GM23338 (cell line): ENCODE data around the gene NEK11. TPM values are rescaled to one million over a fixed set of nuclear protein-coding genes. Genes with fewer than 3 reads are reported as not detected.

Source experiments
- ATAC-seq: fragments of 200-7000 bp; cut with Tn5 transposase; 3 replicates; pipeline ENCODE4 v1.9.1; 2020
- DNase-seq: peaks from one replicate; pipeline ENCODE4 v3.0.0-alpha.2; 2015; ENCODE audit warnings: low spot score
- H2AFZ ChIP-seq: fragments of 200-600 bp; sonication (generic); 2 replicates; pipeline ENCODE4 v1.8.0; 2016; ENCODE audit warnings: antibody characterized with exemption, mild to moderate bottlenecking, moderate library complexity
- H3F3A ChIP-seq: fragments of 200-600 bp; sonication (generic); replicated peaks from 2 replicates; pipeline ENCODE4 v1.8.0; 2017; ENCODE audit warnings: antibody characterized with exemption, mixed run types, low read depth
- H3K27ac ChIP-seq: fragments of 200-600 bp; sonication (generic); 2 replicates; pipeline ENCODE4 v1.6.1; 2016; ENCODE audit warnings: low read depth
- H3K27me3 ChIP-seq: fragments of 200-600 bp; sonication (generic); 2 replicates; pipeline ENCODE4 v1.8.0; 2016; ENCODE audit warnings: mild to moderate bottlenecking, mixed run types, moderate library complexity; ENCODE audit not compliant: insufficient read depth
- H3K36me3 ChIP-seq: fragments of 200-600 bp; sonication (generic); 2 replicates; pipeline ENCODE4 v1.8.0; 2016; ENCODE audit warnings: mild to moderate bottlenecking; ENCODE audit not compliant: insufficient read depth
- H3K4me1 ChIP-seq: fragments of 200-600 bp; sonication (generic); 2 replicates; pipeline ENCODE4 v1.8.0; 2016; ENCODE audit warnings: mild to moderate bottlenecking, moderate library complexity; ENCODE audit not compliant: insufficient read depth
- H3K4me2 ChIP-seq: fragments of 200-600 bp; sonication (generic); 2 replicates; pipeline ENCODE4 v1.7.1; 2017; ENCODE audit warnings: mixed run types
- H3K4me3 ChIP-seq: fragments of 200-600 bp; sonication (generic); 2 replicates; pipeline ENCODE4 v1.6.1; 2016; ENCODE audit warnings: mixed run types
- H3K79me2 ChIP-seq: fragments of 200-600 bp; sonication (generic); replicated peaks from 2 replicates; pipeline ENCODE4 v1.8.0; 2017; ENCODE audit warnings: mild to moderate bottlenecking; ENCODE audit not compliant: insufficient read depth
- H3K9me2 ChIP-seq: fragments of 200-600 bp; sonication (generic); 2 replicates; pipeline ENCODE4 v1.8.0; 2017; ENCODE audit not compliant: insufficient read depth
- H4K20me1 ChIP-seq: fragments of 200-600 bp; sonication (generic); replicated peaks from 2 replicates; pipeline ENCODE4 v1.8.0; 2017; ENCODE audit warnings: mild to moderate bottlenecking; ENCODE audit not compliant: insufficient read depth
- H3K27ac Mint-ChIP-seq: 2 replicates; pipeline ENCODE4 v1.8.0; 2020; ENCODE audit warnings: inconsistent platforms, mild to moderate bottlenecking, moderate library complexity, mixed read lengths
- H3K27me3 Mint-ChIP-seq: 3 replicates; pipeline ENCODE4 v1.8.0; 2022; ENCODE audit warnings: low read depth, mild to moderate bottlenecking, moderate library complexity, mixed read lengths, inconsistent platforms; ENCODE audit not compliant: insufficient read depth, poor library complexity
- H3K36me3 Mint-ChIP-seq: 3 replicates; pipeline ENCODE4 v1.8.0; 2021; ENCODE audit warnings: low read depth, mild to moderate bottlenecking, inconsistent platforms, moderate library complexity, mixed read lengths
- H3K4me1 Mint-ChIP-seq: 3 replicates; pipeline ENCODE4 v1.8.0; 2020; ENCODE audit warnings: mild to moderate bottlenecking, inconsistent platforms, mixed read lengths
- H3K4me3 Mint-ChIP-seq: 3 replicates; pipeline ENCODE4 v1.8.0; 2021; ENCODE audit warnings: moderate library complexity, mild to moderate bottlenecking, inconsistent platforms, mixed read lengths
- H3K9me3 Mint-ChIP-seq: 3 replicates; pipeline ENCODE4 v1.8.0; 2020; ENCODE audit warnings: moderate library complexity, mild to moderate bottlenecking, inconsistent platforms, mixed read lengths
- CREB1 ChIP-seq: fragments of 250-450 bp; sonication (Bioruptor Pico); IDR thresholded peaks from 2 replicates; pipeline ENCODE4 v1.5.0; 2020; ENCODE audit warnings: low read depth, mild to moderate bottlenecking, moderate library complexity
- ETS1 ChIP-seq: IDR thresholded peaks from 2 replicates; pipeline ENCODE4 v1.6.1; 2016; ENCODE audit warnings: antibody characterized with exemption
- EZH2 ChIP-seq: fragments of 200-600 bp; sonication (generic); IDR thresholded peaks from one replicate; pipeline ENCODE4 v1.8.0; 2017; ENCODE audit warnings: antibody characterized with exemption, mild to moderate bottlenecking, low read depth; ENCODE audit not compliant: unreplicated experiment
- NANOG ChIP-seq: IDR thresholded peaks from 2 replicates; pipeline ENCODE4 v1.6.1; 2016; ENCODE audit warnings: antibody characterized with exemption, borderline replicate concordance
- STAT1 ChIP-seq: IDR thresholded peaks from one replicate; pipeline ENCODE4 v1.6.1; 2016; ENCODE audit warnings: antibody characterized with exemption; ENCODE audit not compliant: unreplicated experiment
- ZNF331 ChIP-seq: fragments of 250-450 bp; sonication (Bioruptor Pico); IDR thresholded peaks from 2 replicates; pipeline ENCODE4 v1.5.0; 2020; ENCODE audit warnings: low read depth, mild to moderate bottlenecking, moderate library complexity
- ZNF462 ChIP-seq: fragments of 250-450 bp; sonication (Bioruptor Pico); IDR thresholded peaks from 2 replicates; pipeline ENCODE4 v1.5.0; 2020; ENCODE audit warnings: mild to moderate bottlenecking, moderate library complexity
- polyA plus RNA-seq: library from polyadenylated mRNA; unstranded; fragments of >200 nt; fragmentation: Nextera tagmentation; extraction: Ambion mirVana; gene quantifications from 2 replicates; pipeline ENCODE4 v1.2.1, GENCODE V29; 2016
- total RNA-seq: library from RNA; depleted of rRNA; stranded (reverse); fragments of >200 nt; shearing (Covaris generic); gene quantifications from 2 replicates; pipeline ENCODE4 v1.2.3, GENCODE V29; 2014

NEK11 gene
- total and polyA plus RNA-seq, 2 experiments from 2014 or later = 0.80 to 1.1 TPM

GRCh38 chr3:131350506-131350905 is 323.8 kb downstream of the NEK11 start:
- Histone ChIP-seq H3K4me2 (no peak overlapping the region), H3K79me2 (no peaks in the 10 kb centered on the region), H2AFZ (no peak overlapping the region), H3K27me3 (no peaks in the 10 kb centered on the region), H3K9me2 (0 out of 2 replicates have a peak, but pooled peaks cover 4% of the 10 kb centered on the region), H3K36me3 (no peaks in the 10 kb centered on the region), H4K20me1 (no peaks in the 10 kb centered on the region), H3K27ac (no peak overlapping the region), H3F3A (no peaks in the 10 kb centered on the region), H3K4me3 (no peak overlapping the region), H3K4me1 (peaks cover 19% of the 10 kb centered on the region)
- Mint-ChIP-seq H3K4me1 (peaks cover 31% of the 10 kb centered on the region), H3K27me3 (no peaks in the 10 kb centered on the region), H3K4me3 (no peak overlapping the region), H3K27ac (peak overlapping the region; percentile 37; the same call in 1 of the 2 replicates), H3K9me3 (no peaks in the 10 kb centered on the region; the same call in 2 of the 3 replicates), H3K36me3 (no peaks in the 10 kb centered on the region)
- TF ChIP-seq CREB1 (CRISPR knock-in tag) = no peak
- no peak for TF ChIP-seq EZH2
- TF ChIP-seq ETS1 = no peak
- ATAC-seq = no peak
- DNase-seq = no peak

DNA sequence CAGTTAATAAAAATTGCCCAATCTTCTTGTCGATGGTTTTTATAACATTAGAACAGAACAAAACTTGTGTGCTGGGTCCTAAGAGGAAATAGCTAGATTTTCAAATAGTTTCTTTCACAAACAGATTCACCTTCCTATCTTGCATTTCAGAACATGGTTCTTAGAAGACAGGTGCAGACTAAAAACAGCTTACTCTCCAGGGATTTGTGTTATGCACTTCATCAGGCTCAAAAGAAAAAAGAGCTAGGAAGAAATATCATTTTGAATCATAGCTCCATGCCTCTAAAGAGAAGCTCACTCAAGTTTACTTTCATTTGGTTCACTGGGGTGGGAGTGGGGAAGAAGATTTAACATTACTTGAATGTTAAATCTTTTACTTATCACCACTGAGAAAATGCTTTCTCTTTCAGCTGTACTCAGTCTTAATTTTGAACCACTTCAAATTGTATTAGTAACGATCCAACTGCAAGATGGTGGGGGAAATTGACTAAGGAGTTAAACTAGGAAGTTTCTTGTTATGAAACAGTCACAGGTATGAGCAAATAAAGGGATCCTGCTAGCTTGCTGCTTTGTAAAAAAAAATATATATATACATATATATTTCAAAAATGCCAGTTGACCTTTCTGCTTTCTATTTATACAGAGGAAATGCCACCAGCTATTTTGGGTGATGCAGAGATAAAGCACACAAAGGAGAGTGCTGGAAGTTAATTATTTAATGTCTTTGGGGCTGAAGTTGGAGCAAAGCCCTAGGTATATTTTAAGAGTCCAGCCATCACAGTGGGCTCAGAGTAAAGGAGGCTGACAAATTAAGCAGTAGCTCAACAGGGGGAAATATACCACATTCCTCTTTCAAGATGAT is 326.6 kb downstream of the NEK11 start:
- H3K9me2 ChIP-seq = no peaks in the 10 kb centered on the region
- no peaks in the 10 kb centered on the region for H3K36me3 ChIP-seq
- H4K20me1 ChIP-seq = no peaks in the 10 kb centered on the region
- no peaks in the 10 kb centered on the region for H3K27me3 ChIP-seq
- Mint-ChIP-seq H3K4me1 (peaks cover 31% of the 10 kb centered on the region), H3K27me3 (no peaks in the 10 kb centered on the region), H3K9me3 (no peaks in the 10 kb centered on the region), H3K4me3 (no peak overlapping the region), H3K36me3 (no peaks in the 10 kb centered on the region), H3K27ac (no peak overlapping the region; the same call in 1 of the 2 replicates)
- no peak overlapping the region for H3K4me2 ChIP-seq
- H3K79me2 ChIP-seq = no peaks in the 10 kb centered on the region
- no peak for ATAC-seq
- no peak overlapping the region for H3K27ac ChIP-seq
- H3F3A ChIP-seq = no peaks in the 10 kb centered on the region
- no peak overlapping the region for H2AFZ ChIP-seq
- H3K4me3 ChIP-seq = no peak overlapping the region
- no peak for DNase-seq
- H3K4me1 ChIP-seq = peaks cover 19% of the 10 kb centered on the region
- no peak for TF ChIP-seq ZNF331 (CRISPR knock-in tag)
- no peak for TF ChIP-seq EZH2
- TF ChIP-seq NANOG = no peak
- no peak for TF ChIP-seq STAT1

DNA sequence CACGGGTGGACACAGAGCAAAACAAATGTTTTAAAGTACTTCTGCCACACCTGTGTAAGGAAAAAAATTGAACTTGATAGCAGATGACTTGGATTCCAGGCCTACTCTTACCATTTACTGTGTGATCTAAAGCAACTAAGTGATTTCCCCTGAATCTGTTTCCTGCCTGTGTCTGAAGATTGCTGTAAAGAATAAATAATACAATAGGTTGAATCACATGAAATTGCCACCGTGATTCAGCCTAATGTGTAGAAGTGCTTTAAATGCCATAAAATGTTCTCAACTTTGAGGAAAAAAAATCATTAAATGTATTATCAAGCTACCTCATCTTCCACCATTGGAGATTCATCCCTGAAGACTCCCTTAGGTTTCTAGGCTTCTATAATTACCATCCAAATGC is 327.3 kb downstream of the NEK11 start:
- Histone ChIP-seq H3K4me3 (no peak overlapping the region), H3K9me2 (no peaks in the 10 kb centered on the region), H3F3A (no peaks in the 10 kb centered on the region), H4K20me1 (no peaks in the 10 kb centered on the region), H3K4me1 (peaks cover 19% of the 10 kb centered on the region), H2AFZ (no peak overlapping the region), H3K27ac (no peak overlapping the region), H3K79me2 (no peaks in the 10 kb centered on the region), H3K4me2 (no peak overlapping the region), H3K36me3 (no peaks in the 10 kb centered on the region), H3K27me3 (no peaks in the 10 kb centered on the region)
- Mint-ChIP-seq H3K9me3 (no peaks in the 10 kb centered on the region), H3K36me3 (no peaks in the 10 kb centered on the region), H3K27ac (no peak overlapping the region; the same call in 1 of the 2 replicates), H3K27me3 (no peaks in the 10 kb centered on the region), H3K4me3 (no peak overlapping the region), H3K4me1 (peaks cover 31% of the 10 kb centered on the region)
- ATAC-seq (no peak), DNase-seq (no peak)
- TF ChIP-seq ZNF462 (no peak), ETS1 (no peak)
